GM18870 (cell line): ENCODE data around the gene ADGRL3.

Source experiments
- ATAC-seq: cut with Tn5 transposase; IDR thresholded peaks from one replicate; pipeline ENCODE4 v1.9.1; 2021; ENCODE audit warnings: moderate library complexity; ENCODE audit not compliant: unreplicated experiment

ADGRL3 gene

GRCh38 chr4:61407642-61408618 lies 207.8 kb downstream of the ADGRL3 start:
- no peak for ATAC-seq

- ATAC-seq: no peak
These were observed 208.7 kb downstream of the ADGRL3 start for GRCh38 chr4:61408861-61409260.

GRCh38 chr4:61411241-61411640 lies 211.1 kb downstream of the ADGRL3 start:
- no peak for ATAC-seq

GRCh38 chr4:61425315-61425714 lies 225.2 kb downstream of the ADGRL3 start:
- no peak for ATAC-seq

GRCh38 chr4:61426229-61426628 lies 226.1 kb downstream of the ADGRL3 start:
- no peak for ATAC-seq

GRCh38 chr4:61427099-61427817 lies 227.1 kb downstream of the ADGRL3 start:
- ATAC-seq: no peak

GRCh38 chr4:61427818-61428495 lies 227.8 kb downstream of the ADGRL3 start:
- ATAC-seq: no peak

- no peak for ATAC-seq
These were observed 228.8 kb downstream of the ADGRL3 start for GRCh38 chr4:61428950-61429349.

GRCh38 chr4:61431131-61431530 lies 231.0 kb downstream of the ADGRL3 start:
- ATAC-seq: no peak

- no peak for ATAC-seq
These were observed 237.8 kb downstream of the ADGRL3 start for GRCh38 chr4:61437923-61438322.

- ATAC-seq: no peak
These were observed 240.2 kb downstream of the ADGRL3 start for GRCh38 chr4:61440321-61440720.

GRCh38 chr4:61442936-61443335 lies 242.8 kb downstream of the ADGRL3 start:
- no peak for ATAC-seq

GRCh38 chr4:61443813-61444510 lies 243.8 kb downstream of the ADGRL3 start:
- ATAC-seq: no peak

GRCh38 chr4:61445374-61446063 lies 245.4 kb downstream of the ADGRL3 start:
- ATAC-seq: no peak

- ATAC-seq: no peak
These were observed 246.8 kb downstream of the ADGRL3 start for GRCh38 chr4:61446941-61447340.

GRCh38 chr4:61447918-61448317 lies 247.8 kb downstream of the ADGRL3 start:
- no peak for ATAC-seq

GRCh38 chr4:61451935-61452334 lies 251.8 kb downstream of the ADGRL3 start:
- ATAC-seq: no peak

- no peak for ATAC-seq
These were observed 261.8 kb downstream of the ADGRL3 start for GRCh38 chr4:61461956-61462355.

GRCh38 chr4:61462451-61463326 lies 262.6 kb downstream of the ADGRL3 start:
- no peak for ATAC-seq
